Immature natural killer cell (primary cell): ENCODE data around the gene ROS1. TPM values are rescaled to one million over a fixed set of nuclear protein-coding genes. Genes with fewer than 3 reads are reported as not detected.

Experiments used
- DNase-seq, 3 donors: peaks; one replicate each; pipeline ENCODE4 v3.0.0; 2022; ENCODE audit warnings: mixed read lengths in 1 of 3
- H3K27ac Mint-ChIP-seq, 6 donors: one replicate each; pipeline ENCODE4 v1.8.0; 2020; ENCODE audit warnings: mixed read lengths in 6 of 6, mild to moderate bottlenecking in 5 of 6, inconsistent platforms in 4 of 6, moderate library complexity in 3 of 6
- H3K27me3 Mint-ChIP-seq, 3 donors: one replicate each; pipeline ENCODE4 v1.8.0; 2020 to 2021; ENCODE audit warnings: low read depth in 3 of 3, mild to moderate bottlenecking in 3 of 3, mixed read lengths in 3 of 3, moderate library complexity in 3 of 3, inconsistent platforms in 1 of 3
- H3K36me3 Mint-ChIP-seq, 3 donors: one replicate each; pipeline ENCODE4 v1.8.0; 2020; ENCODE audit warnings: mixed read lengths in 3 of 3, inconsistent platforms in 2 of 3, mild to moderate bottlenecking in 2 of 3
- H3K4me1 Mint-ChIP-seq, 2 donors: one replicate each; pipeline ENCODE4 v1.8.0; 2020; ENCODE audit warnings: inconsistent platforms in 2 of 2, mild to moderate bottlenecking in 2 of 2, mixed read lengths in 2 of 2, moderate library complexity in 1 of 2
- H3K4me3 Mint-ChIP-seq, 5 donors: one replicate each; pipeline ENCODE4 v1.8.0; 2020; ENCODE audit warnings: mild to moderate bottlenecking in 5 of 5, mixed read lengths in 5 of 5, inconsistent platforms in 3 of 5, moderate library complexity in 3 of 5
- H3K9me3 Mint-ChIP-seq, 6 donors: one replicate each; pipeline ENCODE4 v1.8.0; 2020; ENCODE audit warnings: mild to moderate bottlenecking in 6 of 6, mixed read lengths in 6 of 6, inconsistent platforms in 4 of 6, moderate library complexity in 3 of 6
- polyA plus RNA-seq, 3 donors: library from polyadenylated mRNA; unstranded; fragments of 300-500 nt; fragmentation: Illumina TruSeq; gene quantifications; one replicate each; pipeline ENCODE4 v1.2.3, GENCODE V29; 2021

Gene ROS1
- polyA plus RNA-seq, 3 donors from 2014 or later: not detected

DNA sequence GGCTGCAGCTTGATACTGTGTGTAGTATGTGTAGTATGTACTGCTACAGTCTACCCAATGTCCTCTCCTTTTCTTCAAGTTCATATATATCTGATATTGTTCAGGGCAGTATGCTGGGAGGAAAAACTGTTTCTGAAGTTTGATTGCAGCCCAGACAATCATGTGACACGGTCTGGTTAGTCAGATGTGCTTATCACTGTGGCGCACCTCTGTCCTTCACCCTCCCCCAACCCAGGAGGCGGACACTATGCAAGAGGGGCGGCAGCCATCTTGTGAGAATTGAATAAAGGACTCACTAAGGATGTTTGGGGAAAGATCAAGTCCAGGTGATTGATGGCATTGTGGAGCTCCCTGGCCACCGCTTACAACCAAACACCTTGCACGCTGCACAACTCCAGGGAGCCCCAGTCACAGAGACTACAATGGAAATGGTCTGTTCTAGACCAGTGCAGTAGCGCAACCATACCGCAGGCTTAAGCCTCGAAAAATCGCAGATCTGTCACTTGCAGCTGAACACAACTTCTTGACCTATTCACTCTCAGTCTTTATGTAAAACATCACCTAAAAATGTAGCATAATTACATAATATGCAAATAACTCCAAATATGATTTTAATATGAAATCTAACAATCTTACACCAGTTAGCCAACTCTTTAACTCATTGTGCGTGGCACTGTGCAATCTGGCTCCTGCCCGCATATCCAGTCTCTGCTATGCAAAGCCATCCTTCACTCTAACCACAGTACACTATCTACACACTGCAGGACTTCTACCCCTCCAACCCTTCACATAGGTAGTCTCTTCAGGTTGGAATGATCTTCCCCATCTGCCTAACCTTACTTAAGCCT is 81.1 kb downstream of the ROS1 start:
- H3K4me3 Mint-ChIP-seq: no peak overlapping the region
- no peaks in the 10 kb centered on the region for H3K4me1 Mint-ChIP-seq

GRCh38 chr6:117338567-117338966 is 87.2 kb downstream of the ROS1 start:
- H3K4me1 Mint-ChIP-seq: no peaks in the 10 kb centered on the region

More for the DNA sequence above, 81.1 kb downstream of the ROS1 start:
- Mint-ChIP-seq H3K36me3 (no peaks in the 10 kb centered on the region), H3K27me3 (peaks cover 0 to 7% (median 0%) of the 10 kb centered on the region in 3 donors), H3K27ac (no peak overlapping the region), H3K9me3 (no peaks in the 10 kb centered on the region)
- DNase-seq: no peak

GRCh38 chr6:117329926-117330325 is 95.8 kb downstream of the ROS1 start:
- Mint-ChIP-seq H3K4me1 (no peaks in the 10 kb centered on the region), H3K4me3 (no peak overlapping the region), H3K9me3 (peaks cover 0 to 6% (median 3%) of the 10 kb centered on the region in 6 donors), H3K36me3 (no peaks in the 10 kb centered on the region), H3K27ac (no peak overlapping the region), H3K27me3 (peaks cover 3 to 20% (median 8%) of the 10 kb centered on the region in 3 donors)
- no peak for DNase-seq

More at GRCh38 chr6:117338567-117338966, 87.2 kb downstream of the ROS1 start:
- no peaks in the 10 kb centered on the region for H3K36me3 Mint-ChIP-seq
- no peak overlapping the region for H3K4me3 Mint-ChIP-seq
- H3K27me3 Mint-ChIP-seq: peaks cover 8 to 10% (median 8%) of the 10 kb centered on the region in 3 donors
- no peak for DNase-seq
- no peak overlapping the region for H3K27ac Mint-ChIP-seq
- no peaks in the 10 kb centered on the region for H3K9me3 Mint-ChIP-seq

GRCh38 chr6:117328500-117328899 is 97.2 kb downstream of the ROS1 start:
- Mint-ChIP-seq H3K36me3 (no peaks in the 10 kb centered on the region), H3K27me3 (peaks cover 3 to 13% (median 5%) of the 10 kb centered on the region in 3 donors), H3K4me3 (no peak overlapping the region), H3K9me3 (peaks cover 0 to 6% (median 3%) of the 10 kb centered on the region in 6 donors), H3K27ac (no peak overlapping the region), H3K4me1 (no peaks in the 10 kb centered on the region)
- DNase-seq: no peak

- H3K4me3 Mint-ChIP-seq: no peak overlapping the region
- H3K9me3 Mint-ChIP-seq: peaks cover 0 to 6% (median 3%) of the 10 kb centered on the region in 6 donors
- DNase-seq: no peak
- no peaks in the 10 kb centered on the region for H3K36me3 Mint-ChIP-seq
- no peaks in the 10 kb centered on the region for H3K4me1 Mint-ChIP-seq
- H3K27ac Mint-ChIP-seq: no peak overlapping the region
- H3K27me3 Mint-ChIP-seq: peaks cover 3 to 13% (median 5%) of the 10 kb centered on the region in 3 donors
Measured at GRCh38 chr6:117328005-117328389, 97.7 kb downstream of the ROS1 start.

DNA sequence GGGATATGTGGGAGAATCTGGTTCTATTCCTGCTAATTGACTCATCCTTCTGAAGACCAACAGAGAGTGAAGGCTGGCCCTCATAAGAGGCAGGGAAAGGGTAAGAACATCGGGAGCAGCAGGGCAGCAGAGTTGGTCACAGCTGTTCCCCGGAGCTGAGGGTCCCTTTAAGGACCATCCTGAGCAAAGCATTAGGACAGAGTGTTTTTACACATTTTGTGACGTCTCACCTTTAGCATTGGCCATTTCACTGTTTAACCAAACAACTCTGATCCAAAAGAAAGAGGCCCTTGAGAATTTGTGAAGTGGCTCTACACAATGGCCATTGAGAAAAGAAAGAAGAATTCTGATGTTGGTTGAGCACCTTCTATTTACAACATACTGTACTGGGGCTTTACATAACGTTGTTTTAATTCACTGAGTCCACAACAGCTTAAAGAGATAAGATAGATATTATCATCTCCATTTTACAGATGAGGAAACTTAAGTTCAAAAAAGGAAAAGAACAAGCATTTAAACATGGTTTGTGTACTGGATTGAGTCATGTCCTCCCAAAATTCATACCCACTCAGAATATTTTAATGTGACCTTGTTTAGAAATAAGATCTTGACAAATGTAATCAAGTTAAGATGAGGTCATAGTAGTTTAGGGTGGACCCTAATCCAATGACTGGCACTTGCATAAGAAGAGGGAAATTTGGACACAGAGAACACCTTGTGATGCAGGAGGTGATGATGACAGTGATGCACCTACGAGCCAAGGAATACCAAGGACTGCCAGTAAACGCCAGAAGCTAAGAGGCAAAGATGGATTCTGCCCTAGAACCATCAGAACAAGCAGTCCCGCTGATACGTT is 98.4 kb downstream of the ROS1 start:
- Mint-ChIP-seq H3K27ac (no peak overlapping the region), H3K27me3 (peaks cover 3 to 17% (median 5%) of the 10 kb centered on the region in 3 donors), H3K4me3 (no peak overlapping the region), H3K36me3 (no peaks in the 10 kb centered on the region), H3K4me1 (no peaks in the 10 kb centered on the region), H3K9me3 (peaks cover 0 to 3% (median 1%) of the 10 kb centered on the region in 6 donors)
- DNase-seq: no peak

DNA sequence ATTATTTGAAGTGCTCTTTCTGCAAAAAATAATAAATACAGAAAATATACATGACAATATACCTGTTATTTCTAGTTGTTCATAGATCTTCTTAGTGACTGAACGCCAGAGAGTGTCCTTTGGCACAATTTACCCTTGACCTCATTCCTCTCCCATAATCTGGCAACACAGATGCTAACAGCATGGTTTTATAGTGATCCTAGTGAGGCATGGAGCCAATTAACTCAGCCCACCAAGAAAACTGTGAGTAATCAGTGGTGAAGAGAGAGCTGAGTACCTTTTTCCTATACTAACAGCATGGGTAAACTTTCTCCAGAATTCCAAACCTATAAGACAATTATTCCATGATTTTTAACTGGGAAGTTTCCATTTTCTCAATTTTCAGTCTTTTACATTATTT is 99.3 kb downstream of the ROS1 start:
- H3K27me3 Mint-ChIP-seq: peaks cover 3 to 13% (median 3%) of the 10 kb centered on the region in 3 donors
- no peaks in the 10 kb centered on the region for H3K36me3 Mint-ChIP-seq
- H3K9me3 Mint-ChIP-seq: peaks cover 0 to 2% (median 0%) of the 10 kb centered on the region in 6 donors
- H3K27ac Mint-ChIP-seq: no peak overlapping the region
- no peaks in the 10 kb centered on the region for H3K4me1 Mint-ChIP-seq
- no peak overlapping the region for H3K4me3 Mint-ChIP-seq
- DNase-seq: no peak

DNA sequence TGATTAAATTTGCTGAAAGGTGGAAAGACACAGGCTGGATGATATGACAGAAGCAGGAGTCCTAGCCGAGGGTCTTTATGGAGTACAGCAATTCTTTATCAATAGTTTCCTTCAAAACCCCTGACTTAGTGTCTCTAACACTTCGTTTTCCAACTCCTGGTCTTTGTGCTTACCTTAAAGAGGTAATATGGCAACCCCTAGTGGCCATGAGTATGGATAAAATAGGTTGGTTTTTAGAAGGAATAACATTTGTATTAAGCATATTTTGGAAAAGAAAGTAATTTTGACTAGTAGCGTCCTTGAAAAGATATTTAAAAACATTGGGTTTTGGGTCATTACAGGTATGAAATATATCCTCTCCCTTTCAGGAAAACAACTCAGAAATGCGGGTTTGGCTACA is 108.5 kb downstream of the ROS1 start:
- Mint-ChIP-seq H3K27ac (no peak overlapping the region), H3K4me1 (no peaks in the 10 kb centered on the region), H3K9me3 (no peaks in the 10 kb centered on the region), H3K27me3 (peaks cover 0 to 12% (median 2%) of the 10 kb centered on the region in 3 donors), H3K4me3 (no peak overlapping the region), H3K36me3 (no peaks in the 10 kb centered on the region)
- no peak for DNase-seq

GRCh38 chr6:117311726-117312125 is 114.0 kb downstream of the ROS1 start:
- no peak overlapping the region for H3K4me3 Mint-ChIP-seq
- DNase-seq: no peak
- no peaks in the 10 kb centered on the region for H3K4me1 Mint-ChIP-seq
- H3K36me3 Mint-ChIP-seq: no peaks in the 10 kb centered on the region
- no peaks in the 10 kb centered on the region for H3K9me3 Mint-ChIP-seq
- no peak overlapping the region for H3K27ac Mint-ChIP-seq
- peaks cover 0 to 9% (median 5%) of the 10 kb centered on the region in 3 donors for H3K27me3 Mint-ChIP-seq

DNA sequence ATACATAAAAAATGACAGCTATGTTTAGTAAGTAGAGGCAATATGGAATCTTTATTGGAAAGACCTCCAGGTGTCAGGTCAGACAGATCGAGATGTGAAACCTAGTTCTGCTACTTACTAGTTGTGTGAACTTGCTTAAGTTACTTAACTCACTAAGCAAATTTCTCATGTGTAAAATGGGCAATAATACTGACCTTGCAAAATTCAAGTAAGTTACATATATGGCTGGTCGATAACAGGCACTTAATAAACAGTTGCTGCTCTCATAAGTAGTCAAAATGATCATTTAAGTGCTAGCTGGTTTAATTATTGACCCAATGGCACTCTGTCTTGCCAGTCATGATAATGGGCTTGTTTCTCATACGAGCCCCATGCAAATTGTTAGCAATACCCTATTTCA is 114.4 kb downstream of the ROS1 start:
- peaks cover 0 to 9% (median 5%) of the 10 kb centered on the region in 3 donors for H3K27me3 Mint-ChIP-seq
- no peak overlapping the region for H3K27ac Mint-ChIP-seq
- H3K9me3 Mint-ChIP-seq: no peaks in the 10 kb centered on the region
- no peaks in the 10 kb centered on the region for H3K4me1 Mint-ChIP-seq
- no peak for DNase-seq
- no peaks in the 10 kb centered on the region for H3K36me3 Mint-ChIP-seq
- no peak overlapping the region for H3K4me3 Mint-ChIP-seq

- Mint-ChIP-seq H3K27me3 (peaks cover 0 to 7% (median 5%) of the 10 kb centered on the region in 3 donors), H3K27ac (no peak overlapping the region), H3K36me3 (no peaks in the 10 kb centered on the region), H3K4me3 (no peak overlapping the region), H3K4me1 (no peaks in the 10 kb centered on the region), H3K9me3 (no peaks in the 10 kb centered on the region)
- no peak for DNase-seq
Measured at GRCh38 chr6:117309611-117310010, 116.1 kb downstream of the ROS1 start.

GRCh38 chr6:117309069-117309468 is 116.7 kb downstream of the ROS1 start:
- peaks cover 0 to 7% (median 5%) of the 10 kb centered on the region in 3 donors for H3K27me3 Mint-ChIP-seq
- DNase-seq: no peak
- H3K9me3 Mint-ChIP-seq: no peaks in the 10 kb centered on the region
- no peaks in the 10 kb centered on the region for H3K36me3 Mint-ChIP-seq
- no peak overlapping the region for H3K27ac Mint-ChIP-seq
- H3K4me3 Mint-ChIP-seq: no peak overlapping the region
- no peaks in the 10 kb centered on the region for H3K4me1 Mint-ChIP-seq

GRCh38 chr6:117307655-117308054 is 118.1 kb downstream of the ROS1 start:
- Mint-ChIP-seq H3K4me1 (no peaks in the 10 kb centered on the region), H3K4me3 (no peak overlapping the region), H3K27me3 (peaks cover 0 to 5% (median 4%) of the 10 kb centered on the region in 3 donors), H3K36me3 (no peaks in the 10 kb centered on the region), H3K9me3 (no peaks in the 10 kb centered on the region), H3K27ac (no peak overlapping the region)
- no peak for DNase-seq

DNA sequence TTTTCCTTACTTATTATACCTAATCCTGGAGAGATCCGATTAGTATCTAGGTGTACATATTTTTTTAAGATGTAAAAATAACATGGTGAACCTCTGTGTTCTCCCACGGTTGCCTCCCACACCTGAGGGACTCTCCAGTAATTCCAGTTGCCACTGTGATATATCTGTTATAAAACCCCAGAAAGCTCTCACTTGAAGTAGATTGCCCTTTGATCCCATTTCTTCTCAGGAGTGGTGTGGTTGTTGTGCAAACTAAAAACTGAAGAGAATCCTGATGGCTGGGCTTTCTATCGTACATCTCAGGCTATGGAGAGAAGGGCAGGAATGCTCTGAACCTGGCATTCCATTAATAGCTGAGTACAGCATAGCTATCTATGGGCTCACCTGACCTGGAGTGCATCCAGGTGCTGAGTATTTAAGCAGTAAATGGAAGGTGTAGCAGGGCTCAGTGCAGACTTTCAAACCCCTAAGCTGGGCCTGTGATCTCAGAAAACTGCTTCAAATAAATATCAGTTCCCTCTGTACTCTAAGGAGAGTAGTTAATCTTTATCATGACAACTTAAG is 119.4 kb downstream of the ROS1 start:
- Mint-ChIP-seq H3K9me3 (no peaks in the 10 kb centered on the region), H3K36me3 (no peaks in the 10 kb centered on the region), H3K4me1 (no peaks in the 10 kb centered on the region), H3K27ac (no peak overlapping the region), H3K4me3 (no peak overlapping the region), H3K27me3 (peaks cover 0 to 2% (median 0%) of the 10 kb centered on the region in 3 donors)
- no peak for DNase-seq
